ENCODE measurements around the gene ZNRF1. TPM values are rescaled to one million over a fixed set of nuclear protein-coding genes. Genes with fewer than 3 reads are reported as not detected.

ZNRF1 gene
- total and polyA plus RNA-seq, 8 donors = 8.8 to 40.1 (median 14.0) TPM

GRCh38 chr16:75151798-75152197 lies 153.0 kb downstream of the ZNRF1 start:
- H3K27me3 ChIP-seq = no peaks in the 10 kb centered on the region
- no peak overlapping the region for H3K27ac ChIP-seq
- no peak overlapping the region for H3K4me3 ChIP-seq
- DNase-seq = no peak
- peaks cover 0 to 47% (median 36%) of the 10 kb centered on the region in 4 donors for H3K36me3 ChIP-seq
- H3K4me1 ChIP-seq = peaks cover 0 to 15% (median 9%) of the 10 kb centered on the region in 4 donors
- H3K9me3 ChIP-seq = peaks cover 0 to 23% (median 12%) of the 10 kb centered on the region in 4 donors
- 47 to 73% (median 50%) methylated on average over 2 of the region's 2 CpGs for WGBS, 5 donors
- intact Hi-C loops (cut with DNase I; ENCODE audit: low total_unique reads) = no loop called here
- no peak for TF ChIP-seq POLR2AphosphoS5 (IDR thresholded peaks at IDR 0.05)
- TF ChIP-seq EP300 (IDR thresholded peaks at IDR 0.05) = no peak
- TF ChIP-seq POLR2A (IDR thresholded peaks at IDR 0.05) = no peak
- no peak for TF ChIP-seq CTCF (IDR thresholded peaks at IDR 0.05)

- no peak overlapping the region for H3K4me3 ChIP-seq
- peaks cover 0 to 15% (median 9%) of the 10 kb centered on the region in 4 donors for H3K4me1 ChIP-seq
- H3K9me3 ChIP-seq = peaks cover 0 to 23% (median 12%) of the 10 kb centered on the region in 4 donors
- intact Hi-C loops (cut with DNase I; ENCODE audit: low total_unique reads) = no loop called here
- no peaks in the 10 kb centered on the region for H3K27me3 ChIP-seq
- H3K36me3 ChIP-seq = peaks cover 0 to 47% (median 37%) of the 10 kb centered on the region in 4 donors
- TF ChIP-seq POLR2A (IDR thresholded peaks at IDR 0.05) (no peak), CTCF (IDR thresholded peaks at IDR 0.05) (no peak), EP300 (IDR thresholded peaks at IDR 0.05) (no peak), POLR2AphosphoS5 (IDR thresholded peaks at IDR 0.05) (no peak)
- no peak for DNase-seq
- no peak overlapping the region for H3K27ac ChIP-seq
These were observed 153.8 kb downstream of the ZNRF1 start for GRCh38 chr16:75152635-75153034.

GRCh38 chr16:75160386-75160785 lies 161.6 kb downstream of the ZNRF1 start:
- intact Hi-C loops (cut with DNase I; ENCODE audit: low total_unique reads) = no loop called here
- TF ChIP-seq CTCF (IDR thresholded peaks at IDR 0.05) (no peak), POLR2AphosphoS5 (IDR thresholded peaks at IDR 0.05) (no peak), EP300 (IDR thresholded peaks at IDR 0.05) (no peak), POLR2A (IDR thresholded peaks at IDR 0.05) (no peak)
- Histone ChIP-seq H3K4me1 (no peaks in the 10 kb centered on the region), H3K27me3 (no peaks in the 10 kb centered on the region), H3K9me3 (peaks cover 0 to 11% (median 3%) of the 10 kb centered on the region in 4 donors), H3K4me3 (no peak overlapping the region), H3K36me3 (peaks cover 0 to 50% (median 29%) of the 10 kb centered on the region in 4 donors), H3K27ac (no peak overlapping the region)
- DNase-seq = no peak
- 95 to 100% (median 100%) methylated on average over 1 of the region's 1 CpG for WGBS, 5 donors

Other genes starting within 250 kb of the ZNRF1 start
- gene FA2H, start 224.2 kb upstream of the ZNRF1 start, total RNA-seq = 10 to 100 TPM in 4 of 5 donors, 1 to 10 TPM in 1; 1.8 to 64.2 (median 29.2) TPM
- 10 to 100 TPM in 2 of 3 donors, 1 to 10 TPM in 1; 9.4 to 16.2 (median 15.0) TPM for gene FA2H, start 224.2 kb upstream of the ZNRF1 start, polyA plus RNA-seq
- gene WDR59, start 13.9 kb upstream of the ZNRF1 start, total RNA-seq = 100 to 1,000 TPM in 3 of 5 donors, 10 to 100 TPM in 2; 25.5 to 266 (median 105) TPM
- gene WDR59, start 13.9 kb upstream of the ZNRF1 start, polyA plus RNA-seq = 10 to 100 TPM; 12.1 to 27.7 (median 22.8) TPM
- gene LDHD, start 117.8 kb downstream of the ZNRF1 start, total RNA-seq = 100 to 1,000 TPM in 1 of 5 donors, 10 to 100 TPM in 3, 1 to 10 TPM in 1; 5.0 to 110 (median 27.2) TPM
- 10 to 100 TPM; 13.0 to 34.2 (median 21.0) TPM for gene LDHD, start 117.8 kb downstream of the ZNRF1 start, polyA plus RNA-seq
- gene ZFP1, start 149.5 kb downstream of the ZNRF1 start, total RNA-seq = 10 to 100 TPM in 2 of 5 donors, 1 to 10 TPM in 2, not detected in 1; 2.7 to 29.2 (median 10.2) TPM
- gene ZFP1, start 149.5 kb downstream of the ZNRF1 start, polyA plus RNA-seq = 1 to 10 TPM; 2.9 to 5.2 (median 3.9) TPM
- gene CTRB2, start 208.1 kb downstream of the ZNRF1 start, total RNA-seq = not detected
- gene CTRB2, start 208.1 kb downstream of the ZNRF1 start, polyA plus RNA-seq = 10 to 100 TPM in 1 of 3 donors, 1 to 10 TPM in 2; 2.7 to 26.6 (median 4.0) TPM
- gene CTRB1, start 220.0 kb downstream of the ZNRF1 start, total RNA-seq = not detected
- 10 to 100 TPM in 1 of 3 donors, 1 to 10 TPM in 2; 2.5 to 35.9 (median 2.9) TPM for gene CTRB1, start 220.0 kb downstream of the ZNRF1 start, polyA plus RNA-seq

Measured in stomach (tissue), 9 donors.